H1 (cell line): ENCODE measurements around the gene HOXD11. TPM values are rescaled to one million over a fixed set of nuclear protein-coding genes. Genes with fewer than 3 reads are reported as not detected.
A peak's percentile ranks its signal among the peaks of the same experiment; 100 is the strongest.

Experiments used
- CTCF ChIA-PET: fragments of 300-600 bp; sonication (Branson Sonifier 250); formaldehyde crosslinking; loops from one replicate; lab custom pipeline; 2021; ENCODE audit not compliant: partially characterized antibody; lab: Charles Lee
- POLR2A ChIA-PET: fragments of 300-600 bp; sonication (Branson Sonifier 250); formaldehyde crosslinking; loops from one replicate; lab custom pipeline; 2021; ENCODE audit warnings: inconsistent platforms; ENCODE audit not compliant: partially characterized antibody; lab: Charles Lee
- DNase-seq, 2 experiments: peaks; one replicate each; pipeline versions ENCODE4 v3.0.0 to v3.0.0-alpha.2; 2010 to 2022; ENCODE audit warnings: low spot score in 2 of 2, low read depth in 1 of 2, mixed read lengths in 1 of 2
- FAIRE-seq: peaks from 2 replicates; lab custom pipeline; 2011; peaks lifted over from hg19 to GRCh38; lab: Jason Lieb, UNC
- H2AFZ ChIP-seq: 2 replicates; pipeline ENCODE4 v1.8.1; 2012; ENCODE audit warnings: low read length, inconsistent platforms
- H2AK5ac ChIP-seq: 2 replicates; pipeline ENCODE4 v1.6.1; 2013; ENCODE audit warnings: low read depth, low read length
- H2BK120ac ChIP-seq: replicated peaks from 2 replicates; pipeline ENCODE3; 2013; ENCODE audit warnings: low read depth, low read length, inconsistent platforms
- H2BK12ac ChIP-seq: 2 replicates; pipeline ENCODE4 v1.6.1; 2013; ENCODE audit warnings: low read depth, low read length
- H2BK15ac ChIP-seq: 2 replicates; pipeline ENCODE4 v1.6.1; 2013; ENCODE audit warnings: low read length
- H2BK20ac ChIP-seq: 2 replicates; pipeline ENCODE4 v1.6.1; 2013; ENCODE audit warnings: low read length
- H2BK5ac ChIP-seq: 2 replicates; pipeline ENCODE4 v1.6.1; 2013; ENCODE audit warnings: low read depth, low read length
- H3K14ac ChIP-seq: 2 replicates; pipeline ENCODE4 v1.6.1; 2013; ENCODE audit warnings: inconsistent platforms; ENCODE audit not compliant: insufficient read length
- H3K18ac ChIP-seq: 2 replicates; pipeline ENCODE4 v1.6.1; 2013; ENCODE audit warnings: low read length; ENCODE audit errors: extremely low read depth
- H3K23ac ChIP-seq: 2 replicates; pipeline ENCODE4 v1.6.1; 2013; ENCODE audit warnings: inconsistent platforms; ENCODE audit not compliant: insufficient read length
- H3K23me2 ChIP-seq: 2 replicates; pipeline ENCODE4 v1.6.1; 2013; ENCODE audit warnings: low read depth, low read length
- H3K27ac ChIP-seq: 2 replicates; pipeline ENCODE4 v1.6.1; 2011; ENCODE audit warnings: low read depth, low read length, inconsistent platforms
- H3K27me3 ChIP-seq, 4 experiments: replicated peaks in 1 of 4; 1 replicate in 1 of 4; 2 replicates in 3 of 4; pipeline versions ENCODE4 v1.6.1 to v1.8.1; 2011 to 2013; ENCODE audit warnings: low read length in 3 of 4, mild to moderate bottlenecking in 3 of 4, inconsistent platforms in 2 of 4, mixed read lengths in 2 of 4, moderate library complexity in 1 of 4; ENCODE audit not compliant: control insufficient read depth in 3 of 4, insufficient read depth in 3 of 4; ENCODE audit errors: extremely low read depth in 1 of 4
- H3K36me3 ChIP-seq, 4 experiments: 2 replicates each; pipeline versions ENCODE4 v1.6.1 to v1.8.1; 2011 to 2013; ENCODE audit warnings: mild to moderate bottlenecking in 4 of 4, low read length in 3 of 4, moderate library complexity in 2 of 4, control low read depth in 1 of 4, inconsistent platforms in 1 of 4; ENCODE audit not compliant: insufficient read depth in 4 of 4, control insufficient read depth in 2 of 4
- H3K4ac ChIP-seq: replicated peaks from 2 replicates; pipeline ENCODE3; 2013; ENCODE audit warnings: low read length, low read depth, mixed read lengths, inconsistent platforms; ENCODE audit not compliant: insufficient read length
- H3K4me1 ChIP-seq, 4 experiments: replicated peaks in 1 of 4; 1 replicate in 1 of 4; 2 replicates in 3 of 4; pipeline versions ENCODE4 v1.6.1 to v1.8.1; 2011 to 2013; ENCODE audit warnings: low read length in 3 of 4, inconsistent platforms in 2 of 4, mixed read lengths in 1 of 4; ENCODE audit not compliant: insufficient read depth in 4 of 4, control insufficient read depth in 3 of 4
- H3K4me2 ChIP-seq, 2 experiments: 2 replicates each; pipeline versions ENCODE4 v1.6.1 to v1.8.1; 2011 to 2013; ENCODE audit warnings: low read depth in 2 of 2, low read length in 2 of 2, control low read depth in 1 of 2, inconsistent platforms in 1 of 2, mild to moderate bottlenecking in 1 of 2; ENCODE audit not compliant: insufficient read depth in 1 of 2
- H3K4me3 ChIP-seq, 4 experiments: fragments of 200-600, 300-600 bp in 1 of 4; sonication (generic), shearing (Covaris generic), sonication (Bioruptor Twin) in 1 of 4; 2 replicates each; pipeline versions ENCODE4 v1.5.1 to v1.8.1; 2011 to 2016; ENCODE audit warnings: low read length in 4 of 4, low read depth in 3 of 4, control low read depth in 2 of 4, inconsistent platforms in 2 of 4, mild to moderate bottlenecking in 2 of 4, mixed read lengths in 1 of 4, moderate library complexity in 1 of 4; ENCODE audit not compliant: insufficient read depth in 2 of 4; ENCODE audit errors: extremely low read depth in 1 of 4
- H3K56ac ChIP-seq: replicated peaks from 2 replicates; pipeline ENCODE3; 2013; ENCODE audit warnings: low read depth, mild to moderate bottlenecking, mixed read lengths, low read length, inconsistent platforms; ENCODE audit not compliant: insufficient read length
- H3K79me1 ChIP-seq: 2 replicates; pipeline ENCODE4 v1.6.1; 2013; ENCODE audit warnings: low read depth, low read length, control low read depth
- H3K79me2 ChIP-seq, 2 experiments: 2 replicates each; pipeline versions ENCODE4 v1.6.1 to v1.8.1; 2012 to 2013; ENCODE audit warnings: low read length in 2 of 2, mild to moderate bottlenecking in 2 of 2, inconsistent platforms in 1 of 2; ENCODE audit not compliant: insufficient read depth in 2 of 2, control insufficient read depth in 1 of 2
- H3K9ac ChIP-seq, 4 experiments: replicated peaks in 1 of 4; 1 replicate in 1 of 4; 2 replicates in 3 of 4; pipeline versions ENCODE4 v1.6.1 to v1.8.1; 2011 to 2013; ENCODE audit warnings: low read depth in 3 of 4, low read length in 3 of 4, control low read depth in 2 of 4, mild to moderate bottlenecking in 2 of 4, moderate library complexity in 2 of 4, inconsistent platforms in 1 of 4; ENCODE audit errors: extremely low read depth in 1 of 4
- H3K9me3 ChIP-seq, 2 experiments: 2 replicates each; pipeline versions ENCODE4 v1.6.1 to v1.8.1; 2012 to 2013; ENCODE audit warnings: mild to moderate bottlenecking in 2 of 2, moderate library complexity in 2 of 2, control low read depth in 1 of 2, inconsistent platforms in 1 of 2, low read depth in 1 of 2, low read length in 1 of 2, mixed read lengths in 1 of 2; ENCODE audit not compliant: insufficient read depth in 2 of 2
- H4K20me1 ChIP-seq, 2 experiments: replicated peaks in 1 of 2; 2 replicates each; pipeline versions ENCODE3 to v1.8.1; 2011 to 2013; ENCODE audit warnings: inconsistent platforms in 2 of 2, low read length in 2 of 2, mild to moderate bottlenecking in 1 of 2; ENCODE audit not compliant: insufficient read depth in 2 of 2, control insufficient read depth in 1 of 2
- H4K5ac ChIP-seq: 2 replicates; pipeline ENCODE4 v1.6.1; 2013; ENCODE audit warnings: low read length, low read depth, mixed read lengths, inconsistent platforms; ENCODE audit not compliant: insufficient read length
- H4K8ac ChIP-seq: 2 replicates; pipeline ENCODE4 v1.8.0; 2013; ENCODE audit warnings: mild to moderate bottlenecking, moderate library complexity, low read length, inconsistent platforms; ENCODE audit not compliant: insufficient read depth; ENCODE audit errors: extremely low read depth
- H4K91ac ChIP-seq: replicated peaks from 2 replicates; pipeline ENCODE3; 2013; ENCODE audit warnings: low read length, mixed read lengths, inconsistent platforms; ENCODE audit not compliant: insufficient read length
- CBX8 ChIP-seq: fragments of 300-800, 300-1000 bp; sonication (generic); IDR thresholded peaks from 2 replicates; pipeline ENCODE4 v1.7.1; 2016; ENCODE audit warnings: low read depth, low read length, borderline replicate concordance
- JUN ChIP-seq: IDR thresholded peaks from 2 replicates; pipeline ENCODE4 v1.6.1; 2011; ENCODE audit warnings: low read depth, mild to moderate bottlenecking, improper control_type of control experiment, low read length
- RAD21 ChIP-seq, 2 experiments: IDR thresholded peaks in 1 of 2; conservative IDR thresholded peaks in 1 of 2; 2 replicates each; pipeline ENCODE4 v1.6.1; 2011; ENCODE audit warnings: low read depth in 2 of 2, low read length in 2 of 2, improper control_type of control experiment in 1 of 2, inconsistent platforms in 1 of 2, mild to moderate bottlenecking in 1 of 2, moderate library complexity in 1 of 2
- WGBS, 2 experiments: shearing (Covaris generic) in 1 of 2; methylation state at CpG; one replicate each; pipeline versions ENCODE4 v1.1.6 to v1.1.7; 2013 to 2015; ENCODE audit warnings: low lambda C conversion rate in 2 of 2, mixed read lengths in 2 of 2, inconsistent platforms in 1 of 2, low coverage in 1 of 2, missing lambda C conversion rate in 1 of 2; ENCODE audit not compliant: insufficient replicate concordance in 2 of 2, insufficient coverage in 1 of 2, insufficient read length in 1 of 2; ENCODE audit errors: extremely low coverage in 1 of 2, missing lambda C conversion rate in 1 of 2; 5-methylcytosine and 5-hydroxymethylcytosine counted together
- polyA plus RNA-seq, 7 experiments: library from polyadenylated mRNA; depleted of rRNA in 3 of 7; stranded (reverse) in 5 of 7; unstranded in 2 of 7; fragments of >200 nt in 5 of 7; fragments of 200-250 nt in 2 of 7; gene quantifications; 1 replicate in 5 of 7; 2 replicates in 1 of 7; 4 replicates in 1 of 7; pipeline versions ENCODE4 v1.2.1 to v1.2.3, GENCODE V29; 2011 to 2013; ENCODE audit warnings: missing spikeins in 2 of 7, mixed read lengths in 2 of 7
- total RNA-seq: library from RNA; stranded (reverse); fragmentation: NEBNext Ultra II Directional; extraction: Animal tissue kit (Norgen Biotek cat#: 25700); gene quantifications from 2 replicates; pipeline ENCODE4 v1.2.1, GENCODE V29; 2021
- TF ChIP-seq, protein P1 (sequence below), 3 experiments: IDR thresholded peaks; 1 replicate in 2 of 3; 2 replicates in 1 of 3; pipeline versions ENCODE4 v1.5.1 to v1.6.1; 2011; ENCODE audit warnings: low read length in 3 of 3, mild to moderate bottlenecking in 3 of 3, inconsistent platforms in 2 of 3, low read depth in 1 of 3, moderate library complexity in 1 of 3; ENCODE audit not compliant: insufficient read depth in 1 of 3; ENCODE audit errors: control extremely low read depth in 1 of 3

HOXD11 gene
- total and polyA plus RNA-seq, 2 of the 8 experiments (the other 6 are each of a cell fraction or from before 2014, with no cell fraction given), result not detected

DNA sequence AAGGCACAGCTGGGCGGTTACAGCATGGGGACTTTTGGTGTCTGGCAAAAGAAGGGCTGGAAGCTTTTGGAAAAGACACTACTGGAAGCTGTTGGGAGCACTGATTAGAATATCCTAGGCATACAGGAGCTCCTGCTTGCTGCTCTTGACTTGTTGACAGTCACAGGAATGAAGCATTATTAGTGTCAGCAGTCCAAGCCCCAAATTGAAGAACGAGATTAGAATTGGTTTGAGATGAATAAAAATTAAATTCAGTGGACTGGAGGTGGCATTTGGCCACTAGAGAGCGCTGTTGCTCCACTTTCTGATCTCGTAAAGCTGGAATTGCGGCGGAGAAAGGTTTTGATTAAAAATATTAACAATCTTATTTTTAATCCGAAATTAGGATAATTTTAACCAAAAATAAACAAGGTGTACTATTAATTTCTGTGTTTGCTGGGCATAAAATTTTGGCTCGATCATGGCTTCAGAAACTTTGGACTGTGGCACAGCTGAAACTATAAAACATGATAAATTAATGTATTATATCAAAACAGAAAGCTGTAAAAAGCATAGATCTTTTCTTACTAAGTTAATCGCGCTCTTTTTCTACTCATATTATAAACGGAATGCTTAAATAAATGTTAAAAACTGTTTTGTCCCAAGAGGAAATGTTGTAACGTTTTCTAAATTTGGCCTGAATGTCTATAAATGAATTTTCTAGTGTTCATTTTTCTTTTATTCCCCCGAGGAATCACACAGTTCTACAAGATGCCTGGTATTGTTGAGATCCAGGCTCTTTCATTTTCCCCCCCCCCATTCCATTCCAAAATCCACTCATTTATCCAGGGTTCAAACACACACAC lies 20.1 kb downstream of the HOXD11 start:
- no peaks in the 10 kb centered on the region; a peak in 1 of 4 replicates for H3K9me3 ChIP-seq
- no peak overlapping the region for H3K23ac ChIP-seq
- H3K79me1 ChIP-seq, result no peaks in the 10 kb centered on the region
- H2BK5ac ChIP-seq, result no peak overlapping the region
- POLR2A ChIA-PET, result no interaction called here
- H4K8ac ChIP-seq, result no peak overlapping the region
- no peak overlapping the region for H4K91ac ChIP-seq
- TF ChIP-seq CBX8 (no peak), RAD21 (IDR thresholded peaks at IDR 0.05 in 1 of 2, conservative IDR thresholded peaks at IDR 0.05 in 1 of 2; ENCODE audit: low read depth in 2 of 2, low read length in 2 of 2) (peak; percentile 85 to 86), JUN (no peak)
- TF ChIP-seq, protein P1, sequence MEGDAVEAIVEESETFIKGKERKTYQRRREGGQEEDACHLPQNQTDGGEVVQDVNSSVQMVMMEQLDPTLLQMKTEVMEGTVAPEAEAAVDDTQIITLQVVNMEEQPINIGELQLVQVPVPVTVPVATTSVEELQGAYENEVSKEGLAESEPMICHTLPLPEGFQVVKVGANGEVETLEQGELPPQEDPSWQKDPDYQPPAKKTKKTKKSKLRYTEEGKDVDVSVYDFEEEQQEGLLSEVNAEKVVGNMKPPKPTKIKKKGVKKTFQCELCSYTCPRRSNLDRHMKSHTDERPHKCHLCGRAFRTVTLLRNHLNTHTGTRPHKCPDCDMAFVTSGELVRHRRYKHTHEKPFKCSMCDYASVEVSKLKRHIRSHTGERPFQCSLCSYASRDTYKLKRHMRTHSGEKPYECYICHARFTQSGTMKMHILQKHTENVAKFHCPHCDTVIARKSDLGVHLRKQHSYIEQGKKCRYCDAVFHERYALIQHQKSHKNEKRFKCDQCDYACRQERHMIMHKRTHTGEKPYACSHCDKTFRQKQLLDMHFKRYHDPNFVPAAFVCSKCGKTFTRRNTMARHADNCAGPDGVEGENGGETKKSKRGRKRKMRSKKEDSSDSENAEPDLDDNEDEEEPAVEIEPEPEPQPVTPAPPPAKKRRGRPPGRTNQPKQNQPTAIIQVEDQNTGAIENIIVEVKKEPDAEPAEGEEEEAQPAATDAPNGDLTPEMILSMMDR (IDR thresholded peaks at IDR 0.05; ENCODE audit: control extremely low read depth in 1 of 3, insufficient read depth in 1 of 3, low read depth in 1 of 3, low read length in 3 of 3), result peak; percentile 31 to 74 (median 68)
- H3K4me2 ChIP-seq, result no peak overlapping the region; a peak in 1 of 4 replicates
- no peak overlapping the region for H3K9ac ChIP-seq
- no peak overlapping the region for H2AK5ac ChIP-seq
- H3K18ac ChIP-seq, result no peak overlapping the region
- peaks cover 2% of the 10 kb centered on the region; the same call in 1 of the 2 replicates for H3K23me2 ChIP-seq
- H3K36me3 ChIP-seq, result peaks cover 0 to 25% (median 0%) of the 10 kb centered on the region in 4 experiments; a peak in 1 of 8 replicates
- no peak overlapping the region for H2BK20ac ChIP-seq
- no peak overlapping the region for H3K14ac ChIP-seq
- no peak overlapping the region for H3K4ac ChIP-seq
- H2AFZ ChIP-seq, result no peak overlapping the region
- CTCF ChIA-PET, result interaction anchor here (0.6 to 6.2 kb wide), 48 partner anchors 11 to 1548 kb away, joined by 3 to 72 read pairs (median 4); partner anchors contain the start of genes HOXD10 and HOXD4
- H4K5ac ChIP-seq, result no peak overlapping the region
- peaks cover 94 to 100% (median 98%) of the 10 kb centered on the region in 4 experiments for H3K27me3 ChIP-seq
- H3K27ac ChIP-seq, result no peak overlapping the region
- no peak overlapping the region for H3K4me3 ChIP-seq
- FAIRE-seq (peak; percentile 19), DNase-seq (peak in 1 of 2 experiments; percentile 83)
- H3K4me1 ChIP-seq, result peaks cover 0 to 14% (median 9%) of the 10 kb centered on the region in 4 experiments; a peak in 6 of 7 replicates
- H2BK120ac ChIP-seq, result no peak overlapping the region
- WGBS, 2 experiments, result 10% methylated on average over 13 of the region's 13 CpGs; no CpG with 5 or more reads in 1 of the 2 experiments
- H2BK15ac ChIP-seq, result no peak overlapping the region
- peaks cover 15 to 21% of the 10 kb centered on the region in 2 experiments for H4K20me1 ChIP-seq
- no peak overlapping the region for H3K56ac ChIP-seq
- no peak overlapping the region for H2BK12ac ChIP-seq
- no peaks in the 10 kb centered on the region for H3K79me2 ChIP-seq
